ENCODE data around the gene OLA1. TPM values are rescaled to one million over a fixed set of nuclear protein-coding genes. Genes with fewer than 3 reads are reported as not detected.

The OLA1 gene
- total RNA-seq, 4 donors from 2014 or later: 72.7 to 85.1 (median 78.3) TPM

GRCh38 chr2:174070281-174070680 lies 178.1 kb downstream of the OLA1 start:
- TF ChIP-seq POLR2A (IDR thresholded peaks at IDR 0.05) (no peak), CTCF (IDR thresholded peaks at IDR 0.05) (no peak)

GRCh38 chr2:174067815-174068214 lies 180.5 kb downstream of the OLA1 start:
- 66 to 81% methylated on average over 2 of the region's 2 CpGs for WGBS, 2 donors
- intact Hi-C loops (cut with DNase I): no loop called here

More at GRCh38 chr2:174070281-174070680, 178.1 kb downstream of the OLA1 start:
- intact Hi-C loops (cut with DNase I): no loop called here
- Histone ChIP-seq H3K4me1 (no peaks in the 10 kb centered on the region), H3K9me3 (no peaks in the 10 kb centered on the region), H3K27ac (no peak overlapping the region), H3K27me3 (no peaks in the 10 kb centered on the region), H3K36me3 (peaks cover 0 to 4% (median 0%) of the 10 kb centered on the region in 3 donors), H3K4me3 (no peak overlapping the region)
- DNase-seq: no peak
- WGBS, 2 donors: 93 to 94% methylated on average over 7 of the region's 7 CpGs

GRCh38 chr2:174066871-174067270 lies 181.5 kb downstream of the OLA1 start:
- WGBS, 2 donors: 73 to 75% methylated on average over 7 of the region's 7 CpGs
- H3K27me3 ChIP-seq: no peaks in the 10 kb centered on the region
- H3K9me3 ChIP-seq: no peaks in the 10 kb centered on the region
- no peak overlapping the region for H3K4me3 ChIP-seq
- H3K4me1 ChIP-seq: peaks cover 0 to 7% (median 0%) of the 10 kb centered on the region in 3 donors
- intact Hi-C loops (cut with DNase I): no loop called here
- H3K27ac ChIP-seq: no peak overlapping the region
- DNase-seq: no peak
- H3K36me3 ChIP-seq: no peaks in the 10 kb centered on the region
- TF ChIP-seq CTCF (IDR thresholded peaks at IDR 0.05): no peak
- no peak for TF ChIP-seq POLR2A (IDR thresholded peaks at IDR 0.05)

More at GRCh38 chr2:174067815-174068214, 180.5 kb downstream of the OLA1 start:
- Histone ChIP-seq H3K27me3 (no peaks in the 10 kb centered on the region), H3K4me3 (no peak overlapping the region), H3K9me3 (no peaks in the 10 kb centered on the region), H3K27ac (no peak overlapping the region), H3K36me3 (no peaks in the 10 kb centered on the region), H3K4me1 (no peaks in the 10 kb centered on the region)
- no peak for TF ChIP-seq POLR2A (IDR thresholded peaks at IDR 0.05)
- TF ChIP-seq CTCF (IDR thresholded peaks at IDR 0.05): no peak
- no peak for DNase-seq

GRCh38 chr2:174063492-174064092 lies 184.7 kb downstream of the OLA1 start:
- peaks cover 0 to 38% (median 8%) of the 10 kb centered on the region in 3 donors for H3K4me1 ChIP-seq
- H3K27ac ChIP-seq: no peak overlapping the region
- 79 to 81% methylated on average over 12 of the region's 12 CpGs for WGBS, 2 donors
- TF ChIP-seq POLR2A (IDR thresholded peaks at IDR 0.05): no peak
- TF ChIP-seq CTCF (IDR thresholded peaks at IDR 0.05): no peak
- DNase-seq: no peak
- H3K27me3 ChIP-seq: no peaks in the 10 kb centered on the region
- intact Hi-C loops (cut with DNase I): no loop called here
- H3K9me3 ChIP-seq: no peaks in the 10 kb centered on the region
- H3K36me3 ChIP-seq: no peaks in the 10 kb centered on the region
- no peak overlapping the region for H3K4me3 ChIP-seq

- Histone ChIP-seq H3K4me1 (peaks cover 0 to 44% (median 8%) of the 10 kb centered on the region in 3 donors), H3K36me3 (no peaks in the 10 kb centered on the region), H3K4me3 (no peak overlapping the region), H3K9me3 (no peaks in the 10 kb centered on the region), H3K27ac (no peak overlapping the region), H3K27me3 (no peaks in the 10 kb centered on the region)
- DNase-seq: no peak
- 85 to 91% methylated on average over 7 of the region's 7 CpGs for WGBS, 2 donors
- TF ChIP-seq CTCF (IDR thresholded peaks at IDR 0.05) (no peak), POLR2A (IDR thresholded peaks at IDR 0.05) (no peak)
- intact Hi-C loops (cut with DNase I): no loop called here
Observed at GRCh38 chr2:174062934-174063333, 185.4 kb downstream of the OLA1 start.

Data from esophagus squamous epithelium (tissue), 5 donors.